ENCODE measurements around the gene SCN4B.
"Not testable (repeated sequence)": the region's sequence is repeated elsewhere in the genome, so short reads cannot be mapped to it uniquely, and the experiment has no call there.

The SCN4B gene, protein sequence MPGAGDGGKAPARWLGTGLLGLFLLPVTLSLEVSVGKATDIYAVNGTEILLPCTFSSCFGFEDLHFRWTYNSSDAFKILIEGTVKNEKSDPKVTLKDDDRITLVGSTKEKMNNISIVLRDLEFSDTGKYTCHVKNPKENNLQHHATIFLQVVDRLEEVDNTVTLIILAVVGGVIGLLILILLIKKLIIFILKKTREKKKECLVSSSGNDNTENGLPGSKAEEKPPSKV

DNA sequence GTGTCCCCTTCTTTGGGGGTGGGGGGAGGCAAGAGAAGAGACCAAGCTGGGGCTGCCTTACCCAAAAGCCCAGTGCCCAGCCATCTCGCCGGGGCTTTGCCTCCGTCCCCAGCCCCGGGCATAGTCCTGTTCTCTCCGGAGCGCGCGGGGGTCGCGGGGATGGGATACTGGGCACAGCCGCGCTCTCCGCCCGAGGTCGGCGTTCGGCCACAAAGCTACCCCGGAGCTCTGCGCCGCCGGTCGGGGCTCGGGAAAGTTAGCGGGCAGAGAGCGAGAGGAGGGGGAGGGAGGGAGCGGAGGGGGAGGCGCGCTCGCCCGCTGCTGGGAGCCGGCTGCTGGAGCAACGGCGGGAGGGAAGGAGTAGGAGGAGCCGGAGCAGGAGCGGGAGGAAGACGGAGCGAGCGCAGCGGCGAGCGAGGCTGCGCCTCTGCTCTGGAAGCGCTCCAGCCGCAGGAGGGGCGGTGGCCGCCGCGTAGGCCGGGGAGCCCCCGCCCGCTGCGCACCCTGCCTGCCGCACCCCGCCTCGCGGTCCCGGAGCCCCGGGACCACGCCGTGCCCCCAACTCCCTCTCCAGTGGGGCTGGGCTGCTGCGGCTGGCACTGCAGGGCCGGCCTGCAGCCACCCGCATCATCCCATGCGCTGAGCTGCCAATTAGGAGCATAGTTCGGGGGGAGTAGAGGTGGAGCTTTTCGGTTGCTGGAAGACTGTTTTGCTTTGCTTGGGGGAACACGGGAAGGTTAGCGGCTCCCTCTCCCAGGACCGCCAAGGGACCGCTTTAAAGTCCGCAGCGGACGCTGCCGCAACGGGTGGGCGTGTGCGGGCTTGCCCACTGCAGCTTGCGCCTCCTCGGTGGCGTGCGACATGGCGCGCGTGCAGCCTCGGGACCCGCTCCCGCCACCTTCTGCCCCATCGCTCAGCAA lies at the start of gene SCN4B:
TSS of gene SCN4B (minus strand) at position 272 of the 920 bp plus-strand sequence. CDS start at position 122, 150 bp downstream.
- DNase-seq (ENCODE audit: low spot score) = peak; percentile 85

DNA sequence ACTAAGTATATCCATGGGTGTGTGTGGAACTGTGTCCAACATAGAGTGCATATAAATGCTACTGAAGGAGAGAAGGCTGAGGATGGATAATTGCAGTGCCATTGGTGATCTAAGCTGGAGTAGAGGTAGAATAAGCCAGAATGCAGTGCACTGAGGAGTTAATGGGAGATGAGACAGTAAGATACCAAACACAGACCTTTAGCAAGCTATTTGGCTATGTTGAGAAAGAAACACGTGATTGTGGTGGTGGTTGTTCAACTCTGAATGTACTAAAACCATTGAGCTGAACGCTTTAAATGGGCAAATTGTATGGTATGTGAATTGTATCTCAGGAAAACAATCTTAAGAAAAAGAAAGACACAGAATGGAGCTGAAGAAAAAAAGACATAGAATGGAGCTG lies 49.3 kb upstream of the SCN4B start:
- DNase-seq (ENCODE audit: low spot score) = no peak

DNA sequence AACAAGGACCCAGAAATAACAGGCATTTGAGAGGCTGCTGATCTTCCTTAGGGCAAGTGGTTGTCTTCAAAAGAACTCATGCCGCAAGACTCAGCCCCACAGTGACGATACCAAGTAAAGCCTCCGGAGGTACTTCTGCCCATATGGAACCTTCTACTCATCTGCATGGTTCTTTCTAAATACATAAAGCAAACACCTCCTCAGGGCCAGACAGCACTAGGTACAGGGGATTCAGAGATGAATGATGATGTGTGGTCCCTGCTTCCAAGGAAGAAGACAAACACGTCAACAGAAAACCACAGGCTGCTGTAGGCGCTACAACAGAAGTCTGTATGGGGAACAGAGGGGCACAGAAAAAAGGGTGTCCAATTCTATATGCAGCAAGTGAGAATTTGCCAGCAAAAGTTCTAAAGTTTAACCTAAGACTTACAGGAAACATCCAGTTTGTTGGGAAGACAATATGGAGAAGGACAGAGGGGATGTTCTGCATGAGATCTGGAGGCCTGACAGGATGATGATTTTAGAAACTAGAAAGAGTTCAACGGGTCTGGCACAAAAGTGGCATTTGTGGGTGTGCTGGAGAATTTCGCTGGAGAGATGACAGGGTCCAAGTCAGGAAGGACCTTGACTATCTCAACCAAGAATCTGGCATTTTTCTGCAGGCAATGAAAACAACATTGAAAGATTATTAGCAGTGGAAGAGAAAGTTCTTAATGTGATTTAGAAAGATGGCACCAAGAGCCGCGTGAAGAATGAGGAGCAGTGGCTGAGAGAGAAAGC lies 48.5 kb upstream of the SCN4B start:
- DNase-seq (ENCODE audit: low spot score) = no peak

DNA sequence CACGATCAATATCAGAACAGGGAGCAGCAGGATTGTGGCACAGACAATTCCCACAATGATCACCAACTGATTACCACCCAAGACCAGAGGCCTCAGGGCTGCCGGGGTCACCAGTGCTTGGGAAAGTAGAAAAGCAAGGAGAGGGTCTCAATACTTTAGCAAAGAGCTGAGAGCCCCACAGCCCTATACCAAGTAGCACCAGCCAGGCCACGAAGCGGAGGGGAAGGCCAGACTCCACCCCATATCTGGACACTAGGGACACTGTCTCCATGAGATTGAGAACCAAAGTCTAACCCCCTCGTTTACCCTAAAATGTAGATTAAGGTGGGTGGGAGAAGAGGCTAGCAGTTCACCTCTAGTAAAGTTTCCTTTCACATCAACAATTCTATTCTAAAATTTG lies 47.9 kb upstream of the SCN4B start:
- no peak for DNase-seq (ENCODE audit: low spot score)

DNA sequence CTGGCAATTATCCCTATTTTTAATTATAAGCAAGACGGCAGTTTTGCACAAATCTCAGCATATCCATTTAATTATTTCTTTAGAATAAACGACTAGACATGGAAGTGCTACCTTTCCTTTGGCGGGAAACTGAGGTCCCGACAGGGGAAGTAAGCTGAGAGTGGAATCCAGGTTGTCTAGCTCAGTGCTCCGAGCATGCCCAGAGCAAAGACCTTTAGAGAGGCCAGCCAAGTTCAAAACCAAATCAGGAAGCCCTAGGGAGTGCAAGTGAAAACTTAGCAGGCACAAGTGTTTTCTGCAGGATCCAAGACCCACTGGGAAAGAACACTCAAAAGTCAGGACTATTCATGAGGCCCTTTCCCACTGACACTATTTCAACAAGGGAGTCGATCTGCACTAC lies 46.5 kb upstream of the SCN4B start:
- DNase-seq (ENCODE audit: low spot score) = no peak

DNA sequence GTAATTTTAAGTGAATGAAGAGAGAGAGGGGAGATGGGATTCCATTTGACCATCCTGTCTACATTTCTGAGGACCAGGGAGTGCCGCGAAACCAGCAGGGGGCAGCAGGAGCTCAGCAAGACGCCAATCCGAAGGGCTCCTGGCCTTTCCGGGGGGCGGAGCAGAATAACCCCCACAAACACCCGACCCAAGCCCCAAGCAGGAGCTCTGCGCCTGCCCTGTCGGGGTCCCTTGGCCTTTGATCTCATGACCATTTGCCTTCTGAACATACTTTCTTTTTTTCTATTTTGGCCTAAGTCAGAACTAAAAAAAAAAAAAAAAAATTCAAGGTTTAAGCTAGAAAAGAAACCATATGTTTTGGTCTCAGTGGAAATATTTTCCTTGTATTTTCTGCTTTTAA lies 45.7 kb upstream of the SCN4B start:
- DNase-seq (ENCODE audit: low spot score) = peak; percentile 88

DNA sequence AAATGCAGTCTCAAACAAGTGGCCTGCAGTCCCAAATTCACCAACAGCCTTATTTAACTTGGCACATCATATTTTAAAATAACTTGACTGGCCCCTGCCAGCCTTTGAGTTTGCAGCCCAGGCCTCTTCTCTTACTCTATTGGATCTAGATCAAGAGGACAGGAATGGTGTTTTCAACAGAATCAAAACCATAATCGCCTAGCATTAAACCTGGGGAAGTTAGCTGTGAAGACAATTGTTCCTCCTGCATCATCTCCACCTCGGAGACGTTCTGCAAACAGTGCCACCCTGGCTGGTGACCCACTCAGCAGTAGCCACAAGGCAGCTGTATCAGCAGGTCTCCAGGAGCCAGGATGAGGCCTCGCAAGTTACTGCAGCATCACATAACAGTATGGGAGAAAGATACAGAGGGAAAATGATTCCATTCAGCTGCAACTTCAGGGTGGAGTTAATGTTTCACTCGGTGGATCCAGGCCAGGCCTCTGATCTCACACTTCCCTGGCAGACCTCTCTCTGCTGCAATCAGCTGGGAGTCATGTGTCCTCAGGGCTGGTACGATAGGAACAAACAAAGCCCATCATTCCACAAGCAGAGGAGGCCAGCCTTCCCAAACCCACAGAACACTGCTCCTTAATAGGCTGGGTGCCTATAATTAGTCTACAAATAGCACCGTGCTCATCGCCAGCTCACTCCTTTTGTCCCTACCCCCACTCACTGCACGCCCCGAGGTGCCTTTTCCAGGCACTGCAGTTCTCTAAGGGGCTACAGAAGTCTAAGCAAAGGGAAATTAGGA lies 42.4 kb upstream of the SCN4B start:
- peak; percentile 90 for DNase-seq (ENCODE audit: low spot score)

DNA sequence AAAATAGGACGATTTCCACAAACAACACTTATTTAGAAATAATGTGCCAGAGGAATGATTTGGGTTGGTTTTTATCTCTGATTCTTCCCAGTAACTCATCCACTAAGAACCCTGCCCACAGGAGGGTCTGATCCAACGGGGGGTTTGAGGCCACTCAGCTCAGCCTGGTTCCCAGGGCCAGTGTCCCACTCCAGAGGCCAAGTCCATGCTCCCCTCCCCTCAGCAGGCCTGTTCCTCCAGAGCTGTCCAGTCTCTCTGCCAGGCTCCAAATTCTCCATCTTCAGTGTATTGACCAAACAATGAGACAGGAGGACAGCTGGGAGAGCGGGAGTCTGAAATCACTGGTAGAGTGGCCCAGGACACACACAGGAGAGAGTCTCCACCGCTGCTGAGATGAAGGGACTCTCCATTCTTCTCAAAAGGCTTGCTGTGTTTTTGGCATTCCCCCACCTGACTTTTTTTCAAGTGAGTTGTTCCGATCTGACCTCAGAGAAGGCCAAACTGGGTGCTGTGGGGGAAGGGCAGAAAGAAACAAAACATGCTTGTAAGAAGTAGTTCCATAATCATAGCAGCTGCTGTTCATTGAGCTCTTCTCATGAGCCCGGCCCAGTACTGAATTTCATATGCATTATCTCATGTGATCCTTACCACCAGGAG lies 41.4 kb upstream of the SCN4B start:
- DNase-seq (ENCODE audit: low spot score) = no peak

DNA sequence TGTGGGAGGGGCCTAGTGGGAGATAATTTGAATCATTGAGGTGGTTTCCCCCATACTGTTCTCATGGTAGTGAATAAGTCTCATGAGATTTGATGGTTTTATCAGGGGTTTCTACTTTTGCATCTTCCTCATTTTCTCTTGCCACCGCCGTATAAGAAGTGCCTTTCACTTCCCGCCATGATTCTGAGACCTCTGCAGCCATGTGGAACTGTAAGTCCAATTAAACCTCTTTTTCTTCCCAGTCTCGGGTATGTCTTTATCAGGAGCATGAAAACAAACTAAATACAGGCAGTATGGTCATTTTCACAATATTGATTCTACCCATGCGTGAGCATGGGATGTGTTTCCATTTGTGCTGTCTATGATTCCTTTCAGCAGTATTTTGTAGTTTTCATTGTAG lies 40.2 kb upstream of the SCN4B start:
- not testable (repeated sequence) for DNase-seq (ENCODE audit: low spot score)

DNA sequence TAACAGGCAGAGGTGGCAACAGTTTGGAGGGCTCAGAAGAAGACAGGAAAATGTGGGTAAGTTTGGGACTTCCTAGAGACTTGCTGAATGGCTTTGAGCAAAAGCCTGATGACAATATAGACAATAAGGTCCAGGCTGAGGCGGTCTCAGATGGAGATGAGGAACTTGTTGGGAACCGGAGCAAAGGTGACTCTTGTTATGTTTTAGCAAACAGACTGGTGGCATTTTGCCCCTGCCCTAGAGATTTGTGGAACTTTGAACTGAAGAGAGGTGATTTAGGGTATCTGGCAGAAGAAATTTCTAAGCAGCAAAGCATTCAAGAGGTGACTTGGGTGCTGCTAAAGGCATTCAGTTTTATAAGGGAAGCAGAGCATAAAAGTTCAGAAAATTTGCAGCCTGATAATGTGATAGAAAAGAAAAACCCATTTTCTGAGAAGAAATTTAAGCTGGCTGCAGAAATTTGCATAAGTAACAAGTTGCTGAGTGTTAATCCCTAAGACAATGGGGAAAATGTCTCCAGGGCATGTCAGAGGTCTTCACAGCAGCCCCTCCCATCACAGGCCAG lies 38.4 kb upstream of the SCN4B start:
- DNase-seq (ENCODE audit: low spot score) = not testable (repeated sequence)

DNA sequence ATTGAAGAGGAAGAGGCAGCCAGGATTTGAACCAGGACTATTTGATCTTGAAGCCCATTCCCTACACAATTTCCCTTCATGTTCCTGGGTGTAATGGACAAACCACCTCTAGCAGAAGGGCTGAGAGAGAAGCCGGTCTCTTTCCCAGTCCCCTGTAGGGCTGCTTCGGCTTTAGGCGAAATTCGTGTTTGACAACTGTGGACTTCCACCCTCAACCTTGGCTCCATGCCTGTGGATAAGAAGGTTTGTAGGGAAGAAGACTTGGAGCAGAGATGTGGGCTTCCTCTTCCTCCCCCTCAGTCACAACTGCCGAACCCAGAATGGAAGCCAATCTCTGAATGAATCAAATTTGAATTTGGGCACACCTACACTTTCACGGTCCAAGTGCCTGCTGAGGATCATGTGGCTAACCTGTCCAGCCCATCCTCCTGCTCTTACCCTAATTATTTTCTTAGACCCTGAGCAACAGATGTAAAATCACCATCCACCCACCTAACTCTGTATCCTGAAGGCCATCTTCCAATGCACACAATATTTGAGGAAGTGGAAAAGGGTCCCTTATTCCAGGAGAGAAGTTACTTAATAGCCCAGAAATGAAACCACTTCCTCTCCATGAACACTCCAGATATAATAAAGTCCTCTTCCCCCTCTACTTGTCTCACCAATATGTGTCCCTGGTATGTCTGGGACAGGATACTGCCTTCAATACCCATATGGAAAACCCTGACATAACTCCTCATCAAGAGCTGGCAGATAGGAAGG lies 33.9 kb upstream of the SCN4B start:
- DNase-seq (ENCODE audit: low spot score) = no peak

DNA sequence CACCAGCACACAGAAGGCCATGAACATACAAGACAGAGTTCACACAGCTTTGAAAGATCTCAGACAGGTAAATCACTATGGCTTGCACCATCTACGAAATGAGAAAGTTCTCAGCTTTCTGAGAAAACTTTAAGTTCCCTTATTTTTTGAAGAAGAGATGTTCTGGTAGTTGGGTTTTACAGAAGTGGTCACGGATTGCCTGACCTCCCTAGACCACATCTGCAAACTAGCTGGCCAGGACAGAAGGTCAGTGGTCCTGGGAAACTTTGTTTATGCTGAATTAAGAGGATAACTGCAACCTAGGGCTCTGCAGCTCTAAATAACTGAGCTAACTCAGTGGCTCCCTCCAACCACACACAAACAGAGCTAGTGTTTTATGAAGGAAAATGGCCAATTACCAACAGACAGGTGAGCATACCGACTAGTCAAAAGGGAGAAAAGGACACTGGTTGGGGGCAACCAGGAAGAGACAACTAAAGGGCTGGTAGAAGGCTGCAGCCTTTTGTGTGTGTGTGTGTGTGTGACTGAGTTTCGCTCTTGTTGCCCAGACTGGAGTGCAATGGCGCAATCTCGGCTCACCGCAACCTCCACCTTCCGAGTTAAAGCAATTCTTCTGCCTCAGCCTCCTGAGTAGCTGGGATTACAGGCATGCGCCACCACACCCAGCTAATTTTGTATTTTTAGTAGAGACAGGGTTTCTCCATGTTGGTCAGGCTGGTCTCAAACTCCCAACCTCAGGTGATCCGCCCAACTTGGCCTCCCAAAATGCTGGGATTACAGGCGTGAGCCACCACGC lies 32.4 kb upstream of the SCN4B start:
- peak; percentile 53 for DNase-seq (ENCODE audit: low spot score)

DNA sequence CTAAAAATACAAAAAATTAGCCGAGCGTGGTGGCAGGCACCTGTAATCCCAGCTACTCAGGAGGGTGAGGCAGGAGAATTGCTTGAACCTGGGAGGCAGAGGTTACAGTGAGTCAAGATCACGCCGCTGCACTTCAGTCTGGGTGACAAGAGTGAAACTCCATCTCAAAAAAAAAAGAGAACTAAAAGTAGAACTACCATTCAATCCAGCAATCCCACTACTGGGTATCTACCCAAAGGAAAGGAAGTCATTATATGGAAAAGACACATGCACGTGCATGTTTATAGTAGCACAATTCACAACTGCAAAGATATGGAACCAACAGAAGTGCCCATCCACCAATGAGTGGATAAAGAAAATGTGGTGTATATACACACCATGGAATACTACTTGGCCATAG lies 31.1 kb upstream of the SCN4B start:
- not testable (repeated sequence) for DNase-seq (ENCODE audit: low spot score)

DNA sequence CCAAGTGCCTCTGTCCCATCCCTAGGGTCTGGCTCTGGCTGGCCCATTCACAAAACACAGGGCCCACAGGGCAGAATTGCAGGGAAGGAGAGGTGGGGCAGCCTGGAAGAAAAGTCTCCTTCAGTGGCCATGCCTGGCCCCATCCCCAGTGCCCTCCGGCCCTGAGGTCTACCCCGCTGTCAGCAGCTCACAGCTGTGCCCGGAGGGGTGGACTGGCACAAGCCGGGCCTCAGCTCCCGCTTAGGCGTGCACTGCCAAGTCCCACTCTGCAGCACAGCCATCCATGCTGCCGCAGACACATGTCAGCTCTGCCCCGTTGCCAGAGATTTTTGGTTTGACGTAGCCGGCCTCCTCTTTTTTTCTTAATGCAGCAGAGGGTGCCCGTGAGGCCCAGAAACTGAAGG lies 27.7 kb upstream of the SCN4B start:
- peak; percentile 96 for DNase-seq (ENCODE audit: low spot score)

DNA sequence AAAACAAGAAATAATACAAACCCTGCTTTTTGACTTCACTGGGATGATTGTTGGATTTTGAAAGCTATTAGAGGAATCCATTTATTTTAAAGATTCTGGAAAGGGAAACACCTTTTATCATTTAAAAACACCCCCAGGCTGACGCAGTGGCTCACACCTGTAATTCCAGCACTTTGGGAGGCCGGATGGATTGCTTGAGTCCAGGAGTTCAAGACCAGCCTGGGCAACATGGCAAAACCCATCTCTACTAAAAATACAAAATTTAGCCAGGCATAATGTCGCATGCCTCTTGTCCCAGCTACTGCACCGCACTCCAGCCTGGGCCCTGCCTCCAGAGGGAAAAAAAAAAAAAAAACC lies 24.1 kb upstream of the SCN4B start:
- DNase-seq (ENCODE audit: low spot score) = no peak

DNA sequence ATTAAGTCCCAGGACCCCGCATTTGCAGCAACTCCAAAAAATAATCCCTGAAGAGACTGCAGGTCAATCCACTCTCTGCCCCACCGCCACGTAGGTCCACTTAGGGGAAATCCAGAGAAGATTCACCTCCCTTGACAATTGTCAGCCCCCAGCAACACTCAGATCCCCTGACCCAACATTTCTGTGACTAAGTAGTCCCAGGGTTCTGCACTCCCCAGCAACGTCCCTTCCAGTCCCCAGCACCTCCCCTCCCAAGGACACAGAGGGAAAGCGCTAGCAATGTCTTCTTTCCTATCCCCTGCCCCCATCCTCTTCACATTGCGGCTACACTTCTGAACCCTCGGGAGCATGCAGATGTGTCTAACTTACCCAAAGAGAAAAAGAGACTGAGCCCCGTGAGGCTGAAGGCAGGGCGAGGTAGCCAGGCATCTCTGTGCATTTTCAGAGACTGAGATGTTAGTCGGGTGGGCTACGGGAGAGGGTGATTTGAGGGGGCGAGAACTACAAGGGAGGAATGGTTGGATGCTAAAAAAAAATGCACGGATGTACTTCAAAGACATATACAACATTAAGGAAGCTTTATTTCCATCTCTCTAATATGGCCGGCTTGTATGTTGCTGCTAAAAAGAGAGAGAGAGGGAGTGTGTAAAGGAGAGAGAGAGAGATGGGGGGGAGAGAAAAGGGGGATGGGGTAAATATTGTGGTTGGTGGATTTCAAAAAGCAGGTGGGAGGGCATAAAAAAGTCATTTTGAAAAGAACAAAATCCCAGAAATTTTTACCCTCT lies 23.6 kb upstream of the SCN4B start, which contains the start of gene SCN2B:
TSS of gene SCN2B (minus strand) at position 647 of the 785 bp plus-strand sequence. CDS start at position 439, 208 bp downstream.
- peak; percentile 67 for DNase-seq (ENCODE audit: low spot score)

DNA sequence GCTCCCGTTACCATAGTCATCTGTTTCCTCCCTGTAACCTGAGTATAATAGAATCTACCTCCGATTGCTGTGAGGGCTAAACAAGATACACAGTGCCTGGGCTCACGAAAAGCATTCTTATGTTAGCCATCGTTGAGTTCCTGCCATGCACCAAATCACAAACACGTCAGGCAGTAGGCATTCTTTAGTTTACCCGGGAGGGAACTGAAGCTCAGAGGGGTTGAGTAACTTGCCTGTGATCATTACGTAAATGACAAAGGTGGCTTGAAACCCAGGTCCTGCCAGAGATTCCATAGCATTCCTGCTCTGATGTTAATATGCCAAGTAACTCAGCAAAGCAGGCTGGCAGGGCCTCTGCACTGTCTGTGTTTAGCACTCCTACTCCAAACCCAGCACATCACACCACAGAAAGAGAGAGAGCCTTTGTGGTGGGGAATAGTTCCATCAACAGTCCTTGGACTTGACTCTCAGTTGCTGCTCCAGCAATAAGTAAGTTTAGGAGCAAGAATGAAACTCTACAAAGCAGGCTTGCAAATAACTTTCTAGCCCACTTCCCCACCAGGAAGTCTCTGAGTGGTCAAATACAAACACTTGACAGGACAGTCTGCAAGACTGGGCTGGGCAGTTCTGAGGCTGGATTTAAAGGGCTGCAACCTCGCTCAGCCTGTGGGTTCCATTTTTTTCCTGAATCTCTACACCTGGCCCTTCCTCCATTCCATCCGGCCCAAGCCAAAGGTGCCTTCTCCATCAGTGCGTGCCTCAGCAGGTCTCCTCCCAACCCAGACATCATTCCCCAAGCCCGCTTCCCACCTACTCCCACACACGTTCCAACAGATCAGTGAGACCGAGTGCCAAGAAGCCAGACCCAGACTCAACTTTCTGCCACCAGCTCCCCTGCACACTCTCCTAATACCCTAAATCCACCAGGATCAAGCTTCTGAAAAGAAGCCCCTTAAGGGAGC lies 22.7 kb upstream of the SCN4B start:
- peak; percentile 48 for DNase-seq (ENCODE audit: low spot score)

Data from Ammon's horn (tissue), 1 donor.